VCaP (cell line): Measurements from ENCODE around the gene MYH9.

Source experiments
- H3K27ac ChIP-seq: fragments of 450-650 bp; 2 replicates; pipeline ENCODE4 v1.5.1; 2017
- CTCF ChIP-seq: fragments of 450-650 bp; conservative IDR thresholded peaks from 2 replicates; pipeline ENCODE4 v1.5.1; 2017; ENCODE audit warnings: mild to moderate bottlenecking, moderate library complexity

The MYH9 gene

GRCh38 chr22:36302439-36303114, 85.2 kb downstream of the MYH9 start:
- no peak for TF ChIP-seq CTCF
- peak overlapping the region; percentile 49 for H3K27ac ChIP-seq

- peak overlapping the region; percentile 49 for H3K27ac ChIP-seq
- TF ChIP-seq CTCF = no peak
Measured at GRCh38 chr22:36301851-36302250, 85.9 kb downstream of the MYH9 start.

- TF ChIP-seq CTCF = peak; percentile 93
- H3K27ac ChIP-seq = no peak overlapping the region; the same call in 1 of the 2 replicates
Measured at GRCh38 chr22:36301384-36301828, 86.4 kb downstream of the MYH9 start.

- TF ChIP-seq CTCF = no peak
- H3K27ac ChIP-seq = no peak overlapping the region
Measured at GRCh38 chr22:36300396-36301212, 87.2 kb downstream of the MYH9 start.

GRCh38 chr22:36299911-36300310, 87.9 kb downstream of the MYH9 start:
- H3K27ac ChIP-seq = no peak overlapping the region
- TF ChIP-seq CTCF = no peak

GRCh38 chr22:36299295-36299694, 88.5 kb downstream of the MYH9 start:
- H3K27ac ChIP-seq = no peak overlapping the region
- TF ChIP-seq CTCF = no peak

- no peak for TF ChIP-seq CTCF
- H3K27ac ChIP-seq = no peak overlapping the region
Measured at GRCh38 chr22:36298601-36299000, 89.2 kb downstream of the MYH9 start.
